ENCODE data around the gene LTF.
"Not testable (repeated sequence)": the region's sequence is repeated elsewhere in the genome, so short reads cannot be mapped to it uniquely, and the experiment has no call there.

LTF gene

DNA sequence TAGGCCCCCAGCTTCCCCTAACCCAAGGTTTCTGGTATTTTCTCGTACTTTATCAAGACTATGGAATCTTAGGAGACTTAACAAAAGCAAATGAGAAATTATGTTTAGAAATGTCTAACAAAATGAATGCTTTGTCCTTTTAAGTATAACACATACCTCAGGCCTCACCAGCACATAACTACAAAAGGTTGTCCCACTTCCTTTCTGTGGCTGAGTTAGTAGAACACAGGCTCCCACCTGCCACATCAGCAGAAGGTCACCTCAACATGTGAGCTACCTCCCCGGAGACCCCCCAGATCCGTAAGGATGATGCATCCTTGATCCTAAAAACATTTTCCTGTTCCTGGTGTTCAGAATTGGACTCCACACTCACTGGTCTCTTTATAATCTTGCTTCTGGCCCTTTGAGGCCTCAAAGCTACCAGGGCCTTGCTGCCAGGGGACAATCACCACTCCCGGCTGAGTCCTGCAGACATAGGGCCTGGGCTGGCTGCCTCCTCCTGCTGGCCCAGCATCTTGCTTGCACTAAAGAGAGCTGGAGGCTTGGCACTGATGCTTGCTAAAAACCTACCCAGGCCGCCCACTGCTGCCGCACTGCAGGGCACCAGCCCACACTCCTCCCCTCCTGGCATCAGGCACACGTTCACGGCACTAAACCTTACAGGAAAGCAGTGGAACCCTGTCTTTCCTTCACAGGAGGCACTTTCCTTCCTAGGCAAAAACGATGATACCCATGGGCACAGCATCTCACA, 54.8 kb downstream of the LTF start:
- no peak for DNase-seq

DNA sequence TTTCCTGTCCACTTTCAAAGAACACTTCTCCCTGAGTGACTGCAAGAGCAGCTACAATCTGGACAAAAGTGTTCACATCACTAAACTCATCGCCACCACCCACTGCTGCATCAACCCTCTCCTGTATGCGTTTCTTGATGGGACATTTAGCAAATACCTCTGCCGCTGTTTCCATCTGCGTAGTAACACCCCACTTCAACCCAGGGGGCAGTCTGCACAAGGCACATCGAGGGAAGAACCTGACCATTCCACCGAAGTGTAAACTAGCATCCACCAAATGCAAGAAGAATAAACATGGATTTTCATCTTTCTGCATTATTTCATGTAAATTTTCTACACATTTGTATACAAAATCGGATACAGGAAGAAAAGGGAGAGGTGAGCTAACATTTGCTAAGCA, 55.9 kb downstream of the LTF start:
- DNase-seq, result no peak

DNA sequence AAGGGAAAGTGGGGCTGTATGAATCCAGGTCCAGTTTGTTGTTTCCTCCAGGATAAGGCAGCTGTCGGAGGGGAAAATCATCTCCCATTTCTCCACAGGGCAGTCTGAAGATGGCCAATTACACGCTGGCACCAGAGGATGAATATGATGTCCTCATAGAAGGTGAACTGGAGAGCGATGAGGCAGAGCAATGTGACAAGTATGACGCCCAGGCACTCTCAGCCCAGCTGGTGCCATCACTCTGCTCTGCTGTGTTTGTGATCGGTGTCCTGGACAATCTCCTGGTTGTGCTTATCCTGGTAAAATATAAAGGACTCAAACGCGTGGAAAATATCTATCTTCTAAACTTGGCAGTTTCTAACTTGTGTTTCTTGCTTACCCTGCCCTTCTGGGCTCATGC, 56.7 kb downstream of the LTF start:
- no peak for DNase-seq

DNA sequence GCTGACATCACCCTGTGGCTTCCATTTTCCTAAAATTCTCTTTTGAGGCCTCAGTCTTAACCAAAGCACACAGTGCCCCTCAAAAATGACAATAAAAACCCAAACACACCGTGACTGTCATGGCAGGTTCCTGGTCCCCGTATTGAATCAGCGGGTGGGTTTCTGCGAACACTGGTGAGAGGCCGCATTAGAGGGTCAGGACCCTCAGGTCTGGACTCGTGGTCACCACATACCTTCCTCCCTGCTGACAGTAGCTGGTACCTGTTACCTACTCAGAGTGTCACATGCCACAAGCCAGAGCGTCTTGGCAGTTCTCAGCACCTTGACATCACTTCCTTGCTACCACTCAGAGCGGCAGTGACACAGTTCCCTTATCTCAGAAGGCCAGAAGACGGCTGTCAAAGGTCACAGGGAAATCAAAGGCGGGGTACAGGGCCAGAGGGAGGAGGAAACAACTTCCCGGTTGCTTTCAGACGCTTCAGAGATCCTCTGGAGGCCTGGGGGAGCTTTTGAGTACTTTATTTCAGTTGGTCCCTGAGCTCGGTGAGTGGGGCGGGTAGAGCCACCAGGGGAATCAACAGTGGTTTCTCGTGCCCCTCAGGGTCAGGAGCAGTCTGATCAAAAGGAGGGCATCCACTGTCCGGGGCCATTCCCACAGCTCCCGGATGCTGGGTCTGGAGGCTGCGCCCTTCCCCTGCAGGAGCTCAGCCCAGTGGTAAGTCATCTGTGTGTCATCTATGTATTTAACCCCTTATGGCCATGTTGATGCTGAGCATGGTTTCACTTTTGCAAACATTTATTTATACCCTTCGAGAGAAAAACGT, 57.7 kb downstream of the LTF start, which contains the start of the genes CCR5AS and CCRL2:
TSS of gene CCR5AS (minus strand) at position 279 of the 824 bp plus-strand sequence.
TSS of gene CCRL2 (plus strand) at position 472 of the 824 bp plus-strand sequence. CDS start 821 bp downstream, outside the sequence.
- DNase-seq, result no peak

DNA sequence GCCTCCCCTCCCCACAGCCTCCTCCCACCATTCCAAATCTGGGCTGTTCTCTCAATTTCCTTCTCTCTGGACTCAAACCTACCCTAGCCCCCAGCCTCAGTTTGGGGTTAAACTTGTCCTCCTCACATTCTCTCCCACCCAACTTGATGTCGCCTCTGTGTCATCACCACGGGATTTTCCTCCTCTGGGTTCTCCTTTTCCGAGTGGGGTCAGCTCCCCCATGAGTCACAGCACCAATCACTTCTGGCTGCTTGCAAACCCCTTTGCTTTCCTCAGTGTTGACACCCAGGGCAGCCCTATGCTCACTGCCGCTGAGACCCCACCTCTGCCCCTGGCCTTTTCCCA, 58.3 kb downstream of the LTF start:
- no peak for DNase-seq

DNA sequence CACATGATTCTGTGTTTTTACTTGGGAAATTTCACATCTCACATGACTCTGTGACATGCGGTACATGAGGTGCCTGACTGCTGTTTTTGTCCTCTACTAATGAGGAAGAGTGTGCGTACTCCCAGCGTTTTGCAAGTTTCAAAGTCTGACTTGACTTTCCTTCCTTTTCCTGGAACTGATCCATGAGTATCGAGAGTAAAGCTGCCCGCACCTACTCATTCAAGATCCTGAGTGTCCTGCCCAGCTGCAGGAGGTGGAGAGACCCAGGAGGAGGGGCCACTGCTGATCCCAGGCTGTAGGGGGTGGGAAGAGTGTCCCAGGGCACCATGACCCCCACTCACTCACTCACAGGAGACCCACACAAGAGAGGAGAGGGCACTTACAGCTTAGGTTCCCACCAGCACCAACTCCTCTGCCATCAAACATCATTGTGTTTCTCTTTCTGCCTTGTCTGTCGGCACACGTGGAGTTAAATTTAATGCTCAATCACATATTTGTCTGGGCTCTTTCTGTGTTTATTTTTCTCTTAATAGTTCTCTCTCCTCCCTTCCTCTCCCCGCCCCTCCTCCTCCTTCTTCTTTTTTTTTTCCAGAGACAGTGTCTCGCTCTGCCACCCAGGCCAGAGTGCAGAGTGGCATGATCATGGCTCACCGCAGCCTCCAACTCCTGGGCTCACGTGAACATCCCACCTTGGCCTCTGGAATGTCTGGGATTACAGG, 59.2 kb downstream of the LTF start:
- no peak for DNase-seq

DNA sequence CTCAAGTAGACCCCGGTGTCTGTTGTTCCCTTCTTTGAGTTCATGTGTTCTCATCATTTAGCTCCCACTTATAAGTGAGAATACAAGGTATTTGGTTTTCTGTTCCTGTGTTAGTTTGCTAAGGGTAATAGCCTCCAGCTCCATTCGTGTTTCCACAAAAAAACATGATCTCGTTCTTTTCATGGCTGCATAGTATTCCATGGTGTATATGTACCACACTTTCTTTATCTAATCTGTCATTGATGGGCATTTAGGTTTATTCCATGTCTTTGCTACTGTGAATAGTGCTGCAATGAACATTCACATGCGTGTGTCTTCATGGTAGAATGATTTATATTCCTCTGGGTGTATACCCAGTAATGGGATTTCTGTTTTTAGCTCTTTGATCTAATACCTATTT, 61.8 kb downstream of the LTF start:
- not testable (repeated sequence) for DNase-seq

DNA sequence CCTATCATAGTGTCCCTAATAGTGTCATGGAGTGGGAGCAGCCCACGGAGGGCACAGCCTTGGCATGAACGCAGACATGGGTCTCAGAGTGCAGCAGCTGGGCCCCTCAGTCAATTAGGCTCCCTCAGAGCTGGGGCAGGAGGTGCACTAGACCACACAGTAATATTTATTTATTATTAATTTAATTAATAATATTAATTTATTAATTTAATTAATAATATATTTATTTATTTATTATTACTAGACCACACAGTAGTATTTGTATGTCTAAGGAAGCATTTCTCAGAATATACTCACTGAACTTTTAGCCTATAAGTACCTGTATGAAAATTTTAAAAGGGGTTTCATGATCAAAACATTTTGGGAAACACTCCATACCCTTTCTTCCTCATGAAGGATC, 63.1 kb downstream of the LTF start:
- DNase-seq, result no peak

DNA sequence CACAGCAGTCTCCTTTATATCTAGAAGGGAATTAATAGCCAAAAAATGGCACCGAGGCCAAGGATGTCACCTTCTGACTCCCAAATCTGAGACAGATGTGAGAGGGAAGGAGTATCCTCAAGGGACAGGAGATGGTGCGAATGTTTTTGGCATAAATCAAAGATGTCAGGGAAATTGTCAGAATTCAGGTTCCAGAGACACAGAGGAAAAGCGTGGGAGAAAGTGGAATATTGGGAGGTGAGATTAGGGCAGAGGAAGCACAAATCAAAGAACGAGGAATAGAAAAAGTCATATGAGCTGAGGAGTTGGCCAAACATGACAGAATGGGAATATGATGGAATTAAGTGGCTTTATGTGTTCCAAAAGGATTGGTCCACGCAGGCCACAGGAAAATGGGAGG, 63.9 kb downstream of the LTF start:
- no peak for DNase-seq

DNA sequence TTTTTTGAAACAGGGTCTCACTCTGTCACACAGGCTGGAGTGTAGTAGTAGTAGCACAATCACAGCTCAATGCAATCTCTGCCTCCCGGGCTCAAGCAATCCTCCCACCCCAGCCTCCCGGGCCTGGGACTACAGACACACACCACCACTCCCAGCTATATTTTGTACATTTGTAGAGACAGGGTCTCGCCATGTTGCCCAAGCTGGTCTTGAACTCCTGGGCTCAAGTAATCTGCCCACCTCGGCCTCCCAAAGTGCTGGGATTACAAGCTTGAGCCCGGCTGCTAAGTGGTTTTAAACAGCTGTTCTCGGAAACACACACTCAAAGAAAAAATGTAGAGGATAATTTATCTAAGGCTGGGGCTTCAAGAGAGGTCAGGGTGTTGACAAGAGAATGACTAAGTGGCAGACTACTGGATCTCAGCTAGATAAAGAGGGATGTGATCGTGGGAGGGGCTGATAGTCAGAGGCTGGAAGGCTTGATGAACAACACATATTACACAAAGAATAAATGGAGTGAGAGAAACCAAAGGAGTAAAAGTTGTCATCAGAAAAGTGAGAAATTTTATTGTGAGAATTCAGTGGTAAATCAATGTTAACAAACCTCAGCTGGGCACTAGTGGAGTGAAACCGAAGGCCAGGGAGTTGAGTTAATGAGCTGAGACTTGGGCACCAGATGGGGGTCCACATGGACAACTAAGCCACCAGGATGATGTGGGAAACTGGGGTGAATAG, 64.5 kb downstream of the LTF start:
- no peak for DNase-seq

DNA sequence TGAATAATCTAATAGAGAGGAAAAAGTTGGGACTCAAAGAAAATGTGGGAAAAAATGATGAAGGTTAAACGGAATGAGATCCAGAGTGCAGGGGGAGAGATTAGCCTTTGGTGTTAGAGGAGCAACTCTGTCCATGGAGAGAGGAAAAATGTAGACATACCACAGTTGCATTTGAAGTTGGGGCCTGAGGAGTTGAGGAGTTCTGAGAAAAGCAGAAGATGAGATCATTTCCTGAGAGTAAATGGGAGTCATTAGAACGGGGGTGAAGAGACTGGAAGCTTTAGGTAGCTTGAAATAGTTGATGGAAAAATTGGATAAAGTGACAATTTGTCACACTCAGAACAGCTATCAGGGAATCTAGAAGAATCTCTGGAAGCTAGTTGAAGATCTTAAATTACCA, 65.1 kb downstream of the LTF start:
- no peak for DNase-seq

DNA sequence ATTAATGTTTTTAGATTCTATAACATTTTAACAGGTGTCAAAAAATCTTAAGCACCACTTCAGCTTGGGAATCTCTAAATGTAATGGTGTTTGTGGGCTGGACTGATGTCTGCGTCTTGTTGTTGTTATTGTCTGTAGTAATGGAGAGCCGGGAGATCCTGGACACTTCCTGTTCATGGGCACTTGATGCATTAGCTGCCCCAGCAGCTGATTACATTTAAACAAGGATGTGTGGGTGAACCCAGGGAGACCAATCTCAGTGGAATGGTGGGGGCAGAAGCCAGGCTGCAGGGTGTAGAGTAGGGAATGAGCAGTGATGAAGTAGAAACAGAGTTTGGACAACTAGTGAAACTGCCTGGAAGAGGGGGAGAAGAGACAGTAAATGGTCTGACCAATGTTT, 65.6 kb downstream of the LTF start:
- DNase-seq, result no peak

DNA sequence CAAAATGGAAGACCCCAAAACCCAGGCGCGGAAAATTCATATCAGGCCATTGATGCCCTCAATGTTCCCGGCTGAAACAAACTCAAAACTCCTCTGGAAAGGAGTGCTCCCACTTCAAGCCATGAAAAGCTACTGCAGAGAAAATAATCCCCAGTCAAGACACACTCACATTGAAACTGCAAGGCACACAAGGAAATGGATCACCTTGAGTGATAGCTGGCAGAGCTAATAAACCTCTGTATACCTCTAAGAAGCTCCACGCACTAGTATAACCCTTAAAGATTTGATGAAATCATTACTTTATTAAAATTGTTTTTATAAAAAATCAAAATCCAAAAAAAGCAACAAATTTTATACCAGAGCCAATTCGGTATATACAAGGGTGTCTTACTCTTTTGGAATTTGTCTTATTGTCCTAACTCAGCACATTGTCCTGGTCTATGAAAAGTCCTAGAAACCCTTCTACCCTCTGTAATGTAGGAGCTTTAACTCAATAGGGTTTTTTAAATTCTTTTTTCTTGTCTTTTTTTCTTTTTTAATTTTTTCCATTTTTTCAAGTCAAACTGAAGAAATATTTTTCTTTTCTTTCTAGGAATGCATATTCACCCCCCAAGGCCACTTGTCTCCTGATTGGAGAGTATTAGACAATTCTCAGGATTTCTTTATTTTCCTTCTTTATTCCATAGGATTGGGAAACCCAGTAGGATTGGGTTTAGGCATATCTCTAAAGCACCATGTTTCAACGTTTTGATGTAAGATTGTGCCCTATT, 66.3 kb downstream of the LTF start:
- DNase-seq, result no peak

DNA sequence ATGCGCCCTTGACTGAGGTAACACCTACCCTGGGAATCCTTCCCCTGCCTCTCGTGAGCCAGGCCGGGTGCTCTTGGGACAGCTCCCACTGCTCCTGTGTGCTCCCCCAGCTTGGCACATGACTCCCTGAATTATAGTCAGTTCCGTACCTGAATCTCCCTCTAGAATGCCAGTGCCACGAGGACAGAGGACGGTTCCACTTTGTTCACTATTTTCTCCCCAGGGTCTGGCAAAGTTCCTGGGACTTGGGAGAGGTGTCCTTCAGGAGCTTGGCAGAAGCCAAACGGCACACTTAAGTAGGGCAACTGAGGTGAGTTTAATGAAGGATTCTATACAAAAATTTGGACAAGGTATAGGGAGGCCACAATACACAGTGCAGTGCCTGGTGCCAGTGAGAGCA, 67.6 kb downstream of the LTF start:
- no peak for DNase-seq

DNA sequence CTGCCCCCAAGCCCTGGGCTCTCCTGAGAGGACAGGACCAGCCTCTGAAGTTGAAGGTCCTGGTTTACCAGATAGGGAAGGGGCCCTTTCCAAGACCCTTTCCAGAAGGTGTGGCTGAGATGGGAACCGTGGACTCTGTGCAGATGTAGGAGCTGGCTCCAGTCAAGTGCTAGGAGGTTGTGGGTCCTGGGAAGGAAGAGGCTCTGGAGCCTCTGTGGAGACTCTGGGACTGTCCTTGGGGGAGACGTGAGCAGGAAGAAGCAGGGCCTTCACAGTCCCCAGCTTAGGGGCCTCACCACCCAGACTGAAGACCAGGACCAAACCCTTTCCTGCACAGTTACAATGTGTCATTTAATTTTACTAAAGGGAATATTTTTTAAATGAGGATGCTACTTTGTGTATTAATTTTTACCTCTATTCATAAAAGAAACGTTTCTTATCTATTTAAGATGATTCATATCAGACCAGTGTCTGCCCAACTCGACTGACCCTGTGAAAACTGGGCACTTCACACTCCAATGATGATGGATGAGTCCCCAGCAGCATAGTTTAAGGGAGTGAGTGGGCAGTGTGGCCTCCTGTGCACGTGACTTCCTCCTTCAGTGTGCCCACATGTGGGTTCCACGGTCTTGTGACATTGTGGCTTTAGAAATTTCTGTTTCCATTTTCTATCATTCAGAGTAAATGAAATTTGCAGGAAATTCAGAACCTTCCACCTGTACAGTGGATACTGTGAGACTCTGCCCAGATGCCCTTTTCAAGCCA, 68.8 kb downstream of the LTF start:
- no peak for DNase-seq

DNA sequence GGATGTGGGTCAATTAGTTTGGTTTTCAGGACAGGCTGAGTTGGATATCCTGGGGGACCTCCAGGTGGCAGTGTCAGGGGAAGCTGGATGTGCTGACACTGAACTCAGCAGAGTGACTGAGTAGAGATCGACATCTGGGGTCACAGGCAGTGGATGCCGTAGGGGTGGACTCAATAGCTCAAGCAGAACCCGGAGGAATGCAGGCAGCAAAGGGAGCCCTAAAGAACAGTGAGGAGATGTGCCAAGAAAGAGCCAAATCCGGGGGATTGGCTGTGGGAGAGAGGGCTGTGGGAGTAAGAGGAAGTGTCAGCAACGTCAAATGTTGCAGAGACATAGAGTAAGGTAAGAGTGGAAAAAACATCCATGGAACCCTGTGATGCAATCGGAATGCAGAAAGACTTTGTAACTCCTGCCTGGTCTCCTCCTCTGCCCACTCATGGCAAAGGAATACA, 69.5 kb downstream of the LTF start:
- no peak for DNase-seq

DNA sequence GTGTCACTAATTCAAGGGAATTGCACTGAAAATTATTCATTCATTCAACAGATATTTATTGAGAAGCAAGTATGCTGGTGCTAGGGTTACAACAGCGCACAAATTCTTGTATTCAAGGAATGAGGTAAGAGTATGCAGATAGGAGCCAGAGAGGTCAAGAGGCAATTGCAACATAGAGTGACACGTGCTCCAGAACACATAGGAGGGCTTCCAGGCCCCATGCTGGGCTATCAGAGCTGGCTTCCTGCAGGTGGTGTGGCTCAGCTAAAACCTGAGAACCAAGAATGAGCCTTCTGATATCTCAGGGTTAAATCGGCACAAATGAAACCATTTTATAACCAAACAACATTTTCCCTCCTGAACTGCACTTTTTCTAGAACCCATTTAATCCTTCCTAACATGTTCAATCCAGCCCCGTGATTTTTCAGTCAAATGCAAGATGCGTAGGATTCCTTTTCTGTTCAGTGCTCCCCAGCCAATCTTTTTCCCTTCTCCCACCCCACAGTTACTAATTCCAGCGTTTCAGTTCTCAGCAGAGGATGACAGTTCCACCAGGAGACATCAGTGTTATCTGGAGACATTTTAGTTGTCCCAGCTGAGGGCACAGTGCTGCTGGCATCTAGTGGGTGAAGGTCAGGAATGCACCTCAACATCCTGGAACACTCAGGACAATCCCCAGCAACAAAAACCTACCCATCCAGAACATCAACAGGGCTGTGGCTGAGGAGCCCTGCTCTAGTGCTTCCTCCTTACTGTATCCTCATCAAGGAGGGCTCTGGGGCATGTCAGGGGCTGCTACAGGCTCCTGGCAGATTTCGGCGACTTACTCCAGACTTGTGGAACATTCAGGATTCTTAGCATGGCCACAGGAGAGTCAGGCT, 70.9 kb downstream of the LTF start:
- DNase-seq, result no peak

DNA sequence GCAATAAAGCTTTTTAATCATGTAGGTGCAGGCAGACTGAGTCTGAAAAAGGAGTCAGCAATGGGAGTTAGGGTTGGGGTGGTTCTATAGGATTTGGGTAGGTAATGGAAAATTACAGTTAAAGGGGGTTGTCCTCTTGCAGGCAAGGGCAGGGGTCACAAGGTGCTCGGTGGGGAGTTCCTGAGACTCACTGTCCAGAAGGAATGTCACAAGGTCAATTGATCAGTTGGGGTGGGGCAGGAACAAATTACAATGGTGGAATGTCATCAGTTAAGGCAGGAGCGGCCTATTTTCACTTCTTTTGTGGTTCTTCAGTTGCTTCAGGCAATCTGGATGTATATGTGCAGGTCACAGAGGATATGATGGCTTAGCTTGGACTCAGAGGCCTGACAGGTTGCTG, 71.7 kb downstream of the LTF start:
- no peak for DNase-seq

DNA sequence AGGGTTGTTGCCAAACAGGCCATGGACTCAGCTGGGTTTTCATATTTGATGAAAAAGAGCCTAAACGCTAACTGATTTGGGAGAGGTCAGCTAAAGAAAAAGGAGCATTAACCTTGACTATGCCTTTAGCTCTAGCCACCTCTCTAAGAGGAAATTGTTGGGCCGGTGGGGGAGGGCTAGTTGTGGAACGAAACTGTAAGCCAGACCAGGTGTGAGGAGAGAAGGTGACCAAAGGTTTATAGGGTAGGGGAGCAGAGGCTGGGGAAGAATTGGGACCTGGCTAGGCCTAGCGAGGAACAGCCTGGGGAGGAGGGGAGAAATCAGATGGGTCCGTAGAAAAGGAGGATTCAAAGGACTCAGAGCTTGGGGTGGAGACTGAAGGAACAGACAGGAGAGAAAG, 73.2 kb downstream of the LTF start:
- not testable (repeated sequence) for DNase-seq

DNA sequence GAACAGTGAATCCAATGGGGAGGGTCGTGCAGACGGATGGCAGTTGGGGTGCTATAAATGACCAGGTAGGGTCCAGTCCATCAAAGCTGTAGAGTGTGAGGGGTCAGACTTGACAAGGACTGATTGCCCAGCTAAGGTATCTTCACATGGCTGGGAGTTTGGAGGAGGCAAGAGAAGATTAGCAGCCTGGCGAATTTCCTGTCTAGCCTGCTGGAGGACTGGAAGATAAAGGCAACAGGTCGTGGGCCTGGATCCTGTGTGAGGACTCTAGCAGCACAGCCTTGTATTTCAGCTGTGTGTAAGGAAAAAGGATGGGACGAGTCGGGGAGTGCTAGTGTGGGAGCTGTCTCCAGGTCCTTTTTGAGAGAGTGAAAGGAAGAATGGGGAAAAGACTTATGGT, 75.4 kb downstream of the LTF start:
- no peak for DNase-seq

Measured in DMS153 (cell line).